HL-60 (cell line): ENCODE results near the gene ZNF423.
"Not testable (repeated sequence)": the region's sequence is repeated elsewhere in the genome, so short reads cannot be mapped to it uniquely, and the experiment has no call there.

Experiments
- DNase-seq, 2 experiments: peaks; one replicate each; pipeline ENCODE4 v3.0.0-alpha.2; 2010 to 2020; ENCODE audit warnings: low read depth in 1 of 2, low spot score in 1 of 2
- H3K27ac ChIP-seq: fragments of 250-450 bp; sonication (Bioruptor Pico); replicated peaks from 2 replicates; pipeline ENCODE4 v1.5.1; 2020; ENCODE audit warnings: mild to moderate bottlenecking, moderate library complexity
- H3K27me3 ChIP-seq: fragments of 250-450 bp; sonication (Bioruptor Pico); 2 replicates; pipeline ENCODE4 v1.5.1; 2021; ENCODE audit warnings: mild to moderate bottlenecking, moderate library complexity; ENCODE audit not compliant: insufficient read depth, poor library complexity, severe bottlenecking
- H3K4me3 ChIP-seq: replicated peaks from 2 replicates; pipeline ENCODE4 v1.5.1; 2011; ENCODE audit warnings: mild to moderate bottlenecking, control low read depth, low read length; ENCODE audit not compliant: insufficient read depth
- GABPA ChIP-seq: IDR thresholded peaks from 2 replicates; pipeline ENCODE4 v1.6.1; 2012; ENCODE audit warnings: low read depth
- POLR2AphosphoS5 ChIP-seq: IDR thresholded peaks from 2 replicates; pipeline ENCODE4 v1.6.1; 2012; ENCODE audit warnings: low read depth
- REST ChIP-seq: IDR thresholded peaks from 2 replicates; pipeline ENCODE4 v1.6.1; 2012; ENCODE audit warnings: low read depth; ENCODE audit not compliant: insufficient replicate concordance
- SPI1 ChIP-seq: IDR thresholded peaks from 2 replicates; pipeline ENCODE4 v1.6.1; 2012; ENCODE audit warnings: low read depth, mild to moderate bottlenecking, borderline replicate concordance
- TF ChIP-seq, protein P1 (sequence below): IDR thresholded peaks from one replicate; pipeline ENCODE4 v1.5.1; 2011; ENCODE audit warnings: low read length, control low read depth, inconsistent platforms; ENCODE audit not compliant: insufficient read depth

Gene ZNF423

GRCh38 chr16:49564496-49565229 lies 291.2 kb downstream of the ZNF423 start:
- Histone ChIP-seq H3K4me3 (no peak overlapping the region), H3K27me3 (no peaks in the 10 kb centered on the region), H3K27ac (no peak overlapping the region)
- TF ChIP-seq POLR2AphosphoS5 (no peak), REST (no peak), SPI1 (no peak), GABPA (no peak)
- TF ChIP-seq, protein P1, sequence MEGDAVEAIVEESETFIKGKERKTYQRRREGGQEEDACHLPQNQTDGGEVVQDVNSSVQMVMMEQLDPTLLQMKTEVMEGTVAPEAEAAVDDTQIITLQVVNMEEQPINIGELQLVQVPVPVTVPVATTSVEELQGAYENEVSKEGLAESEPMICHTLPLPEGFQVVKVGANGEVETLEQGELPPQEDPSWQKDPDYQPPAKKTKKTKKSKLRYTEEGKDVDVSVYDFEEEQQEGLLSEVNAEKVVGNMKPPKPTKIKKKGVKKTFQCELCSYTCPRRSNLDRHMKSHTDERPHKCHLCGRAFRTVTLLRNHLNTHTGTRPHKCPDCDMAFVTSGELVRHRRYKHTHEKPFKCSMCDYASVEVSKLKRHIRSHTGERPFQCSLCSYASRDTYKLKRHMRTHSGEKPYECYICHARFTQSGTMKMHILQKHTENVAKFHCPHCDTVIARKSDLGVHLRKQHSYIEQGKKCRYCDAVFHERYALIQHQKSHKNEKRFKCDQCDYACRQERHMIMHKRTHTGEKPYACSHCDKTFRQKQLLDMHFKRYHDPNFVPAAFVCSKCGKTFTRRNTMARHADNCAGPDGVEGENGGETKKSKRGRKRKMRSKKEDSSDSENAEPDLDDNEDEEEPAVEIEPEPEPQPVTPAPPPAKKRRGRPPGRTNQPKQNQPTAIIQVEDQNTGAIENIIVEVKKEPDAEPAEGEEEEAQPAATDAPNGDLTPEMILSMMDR: no peak
- DNase-seq: no peak

DNA sequence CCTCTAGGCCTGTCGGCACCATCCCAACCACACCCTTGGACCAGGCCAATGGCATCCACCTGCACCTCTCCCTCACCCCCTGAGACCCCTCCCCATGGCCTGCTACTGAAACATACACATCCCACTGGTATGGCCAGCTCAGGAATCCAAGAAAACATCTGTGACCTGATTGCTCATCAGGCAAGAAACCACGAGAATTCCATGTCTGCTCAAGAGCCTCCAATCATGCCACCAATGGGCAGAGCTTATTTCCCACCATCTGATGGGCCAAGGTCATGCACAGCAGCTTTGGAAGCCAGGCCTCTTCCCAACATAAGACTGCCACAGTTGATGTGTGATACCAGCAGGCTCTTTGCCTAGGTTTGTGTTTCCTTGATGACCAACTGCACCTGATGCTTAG lies 292.2 kb downstream of the ZNF423 start:
- H3K4me3 ChIP-seq: no peak overlapping the region
- no peak for DNase-seq
- no peaks in the 10 kb centered on the region for H3K27me3 ChIP-seq
- TF ChIP-seq, protein P1: no peak
- TF ChIP-seq SPI1 (no peak), REST (no peak), POLR2AphosphoS5 (no peak), GABPA (no peak)
- H3K27ac ChIP-seq: no peak overlapping the region

DNA sequence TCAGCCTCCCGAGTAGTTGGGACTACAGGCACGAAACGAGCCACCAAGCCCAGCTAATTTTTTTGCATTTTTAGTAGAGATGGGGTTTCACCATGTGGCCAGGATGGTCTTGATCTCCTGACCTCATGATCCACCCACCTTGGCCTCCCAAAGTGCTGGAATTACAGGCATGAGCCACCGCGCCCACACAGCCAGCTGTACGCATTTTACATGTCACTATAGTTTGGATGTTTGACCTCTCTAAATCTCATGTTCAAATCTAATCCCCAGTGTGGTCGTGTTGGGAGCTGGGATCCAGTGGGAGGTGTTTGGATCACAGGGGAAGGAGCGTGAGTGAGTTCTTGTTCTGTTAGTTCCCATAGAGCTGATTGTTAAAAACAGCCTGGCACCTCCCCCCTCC lies 293.0 kb downstream of the ZNF423 start:
- not testable (repeated sequence) for H3K4me3 ChIP-seq, DNase-seq, H3K27ac ChIP-seq, H3K27me3 ChIP-seq

GRCh38 chr16:49562228-49562627 lies 293.7 kb downstream of the ZNF423 start:
- H3K27me3 ChIP-seq: no peaks in the 10 kb centered on the region
- H3K4me3 ChIP-seq: no peak overlapping the region
- H3K27ac ChIP-seq: no peak overlapping the region
- no peak for DNase-seq
- TF ChIP-seq POLR2AphosphoS5 (no peak), SPI1 (no peak), REST (no peak)
